Measurements from ENCODE around the gene KCNQ2. TPM values are rescaled to one million over a fixed set of nuclear protein-coding genes. Genes with fewer than 3 reads are reported as not detected.

KCNQ2 gene
- total and polyA plus RNA-seq, 8 donors: 0.03 to 2.2 (median 0.25) TPM; not detected in 5

GRCh38 chr20:63505723-63506122 lies 33.3 kb upstream of the KCNQ2 start:
- WGBS, 5 donors: 72 to 92% (median 82%) methylated on average over 12 of the region's 12 CpGs
- H3K27me3 ChIP-seq: peaks cover 4 to 80% (median 37%) of the 10 kb centered on the region in 3 donors
- peaks cover 0 to 7% (median 3%) of the 10 kb centered on the region in 4 donors for H3K4me1 ChIP-seq
- H3K36me3 ChIP-seq: no peaks in the 10 kb centered on the region
- no peak overlapping the region for H3K27ac ChIP-seq
- TF ChIP-seq POLR2A (IDR thresholded peaks at IDR 0.05): no peak
- TF ChIP-seq EP300 (IDR thresholded peaks at IDR 0.05): no peak
- TF ChIP-seq CTCF (IDR thresholded peaks at IDR 0.05): no peak
- TF ChIP-seq POLR2AphosphoS5 (IDR thresholded peaks at IDR 0.05): no peak
- peaks cover 3 to 23% (median 20%) of the 10 kb centered on the region in 4 donors for H3K9me3 ChIP-seq
- DNase-seq: no peak
- intact Hi-C loops (cut with DNase I; ENCODE audit: low total_unique reads): no loop called here
- no peak overlapping the region for H3K4me3 ChIP-seq

- Histone ChIP-seq H3K4me3 (no peak overlapping the region), H3K9me3 (peaks cover 3 to 23% (median 20%) of the 10 kb centered on the region in 4 donors), H3K27me3 (peaks cover 4 to 82% (median 40%) of the 10 kb centered on the region in 3 donors), H3K36me3 (no peaks in the 10 kb centered on the region), H3K27ac (no peak overlapping the region), H3K4me1 (peaks cover 0 to 7% (median 3%) of the 10 kb centered on the region in 4 donors)
- 72 to 91% (median 78%) methylated on average over 8 of the region's 8 CpGs for WGBS, 5 donors
- no peak for DNase-seq
- TF ChIP-seq EP300 (IDR thresholded peaks at IDR 0.05): no peak
- TF ChIP-seq POLR2A (IDR thresholded peaks at IDR 0.05): no peak
- no peak for TF ChIP-seq CTCF (IDR thresholded peaks at IDR 0.05)
- no peak for TF ChIP-seq POLR2AphosphoS5 (IDR thresholded peaks at IDR 0.05)
- intact Hi-C loops (cut with DNase I; ENCODE audit: low total_unique reads): no loop called here
These were observed 32.8 kb upstream of the KCNQ2 start for GRCh38 chr20:63505281-63505680.

- Histone ChIP-seq H3K27ac (no peak overlapping the region), H3K4me3 (no peak overlapping the region), H3K9me3 (peaks cover 3 to 23% (median 20%) of the 10 kb centered on the region in 4 donors), H3K36me3 (no peaks in the 10 kb centered on the region), H3K4me1 (peaks cover 1 to 9% (median 4%) of the 10 kb centered on the region in 4 donors), H3K27me3 (peaks cover 5 to 82% (median 46%) of the 10 kb centered on the region in 3 donors)
- intact Hi-C loops (cut with DNase I; ENCODE audit: low total_unique reads): no loop called here
- no peak for TF ChIP-seq CTCF (IDR thresholded peaks at IDR 0.05)
- TF ChIP-seq POLR2A (IDR thresholded peaks at IDR 0.05): no peak
- TF ChIP-seq EP300 (IDR thresholded peaks at IDR 0.05): no peak
- no peak for TF ChIP-seq POLR2AphosphoS5 (IDR thresholded peaks at IDR 0.05)
- WGBS, 5 donors: 84 to 92% (median 90%) methylated on average over 9 of the region's 9 CpGs
- no peak for DNase-seq
These were observed 32.2 kb upstream of the KCNQ2 start for GRCh38 chr20:63504642-63505041.

GRCh38 chr20:63503524-63503923 lies 31.1 kb upstream of the KCNQ2 start:
- intact Hi-C loops (cut with DNase I; ENCODE audit: low total_unique reads): no loop called here
- DNase-seq: no peak
- Histone ChIP-seq H3K9me3 (peaks cover 3 to 23% (median 20%) of the 10 kb centered on the region in 4 donors), H3K27me3 (peaks cover 10 to 87% (median 50%) of the 10 kb centered on the region in 3 donors), H3K36me3 (no peaks in the 10 kb centered on the region), H3K4me3 (no peak overlapping the region), H3K27ac (no peak overlapping the region), H3K4me1 (peaks cover 13 to 20% (median 15%) of the 10 kb centered on the region in 4 donors)
- WGBS, 5 donors: 26 to 44% (median 36%) methylated on average over 6 to 7 of the region's 7 CpGs
- TF ChIP-seq CTCF (IDR thresholded peaks at IDR 0.05): no peak
- no peak for TF ChIP-seq POLR2A (IDR thresholded peaks at IDR 0.05)
- no peak for TF ChIP-seq EP300 (IDR thresholded peaks at IDR 0.05)
- no peak for TF ChIP-seq POLR2AphosphoS5 (IDR thresholded peaks at IDR 0.05)

All from stomach (tissue), 9 donors.